HG03432 (cell line): ENCODE results near the gene GABRD.
"Not testable (repeated sequence)": the region's sequence is repeated elsewhere in the genome, so short reads cannot be mapped to it uniquely, and the experiment has no call there.

Source experiments
- ATAC-seq: cut with Tn5 transposase; IDR thresholded peaks from one replicate; pipeline ENCODE4 v1.9.1; 2021; ENCODE audit warnings: mild to moderate bottlenecking, moderate library complexity; ENCODE audit not compliant: unreplicated experiment

Gene GABRD

GRCh38 chr1:2019172-2019543 lies at the start of gene GABRD:
Gene GABRD, plus strand, starts transcription at chr1:2019345. Its CDS starts 79 bp downstream, at chr1:2019424.
- no peak for ATAC-seq

GRCh38 chr1:1969505-1969900 lies 49.6 kb upstream of the GABRD start:
- ATAC-seq: no peak

- ATAC-seq: no peak
Measured at GRCh38 chr1:1969953-1970716, 49.0 kb upstream of the GABRD start.

- ATAC-seq: no peak
Measured at GRCh38 chr1:1971017-1971416, 48.1 kb upstream of the GABRD start.

GRCh38 chr1:1971688-1972087 lies 47.5 kb upstream of the GABRD start:
- no peak for ATAC-seq

GRCh38 chr1:1972976-1973715 lies 46.0 kb upstream of the GABRD start:
- ATAC-seq: no peak

GRCh38 chr1:1973716-1974642 lies 45.2 kb upstream of the GABRD start:
- no peak for ATAC-seq

GRCh38 chr1:1974834-1975233 lies 44.3 kb upstream of the GABRD start:
- ATAC-seq: no peak

- no peak for ATAC-seq
Measured at GRCh38 chr1:1975535-1975934, 43.6 kb upstream of the GABRD start.

GRCh38 chr1:1976031-1976430 lies 43.1 kb upstream of the GABRD start:
- ATAC-seq: no peak

- no peak for ATAC-seq
Measured at GRCh38 chr1:1978108-1978507, 41.0 kb upstream of the GABRD start.

- not testable (repeated sequence) for ATAC-seq
Measured at GRCh38 chr1:1978690-1979481, 40.3 kb upstream of the GABRD start.

- ATAC-seq: no peak
Measured at GRCh38 chr1:1979482-1980165, 39.5 kb upstream of the GABRD start.

- no peak for ATAC-seq
Measured at GRCh38 chr1:1980467-1981141, 38.5 kb upstream of the GABRD start.

- ATAC-seq: no peak
Measured at GRCh38 chr1:1981142-1981500, 38.0 kb upstream of the GABRD start.

GRCh38 chr1:1981631-1982327 lies 37.4 kb upstream of the GABRD start:
- not testable (repeated sequence) for ATAC-seq

GRCh38 chr1:1982379-1983232 lies 36.5 kb upstream of the GABRD start:
- no peak for ATAC-seq

GRCh38 chr1:1984560-1985070 lies 34.5 kb upstream of the GABRD start:
- no peak for ATAC-seq
